ENCODE results near the gene KLF3. TPM values are rescaled to one million over a fixed set of nuclear protein-coding genes. Genes with fewer than 3 reads are reported as not detected.

Gene KLF3
- total RNA-seq: 10 to 100 TPM; 30.8 to 50.4 (median 40.4) TPM

DNA sequence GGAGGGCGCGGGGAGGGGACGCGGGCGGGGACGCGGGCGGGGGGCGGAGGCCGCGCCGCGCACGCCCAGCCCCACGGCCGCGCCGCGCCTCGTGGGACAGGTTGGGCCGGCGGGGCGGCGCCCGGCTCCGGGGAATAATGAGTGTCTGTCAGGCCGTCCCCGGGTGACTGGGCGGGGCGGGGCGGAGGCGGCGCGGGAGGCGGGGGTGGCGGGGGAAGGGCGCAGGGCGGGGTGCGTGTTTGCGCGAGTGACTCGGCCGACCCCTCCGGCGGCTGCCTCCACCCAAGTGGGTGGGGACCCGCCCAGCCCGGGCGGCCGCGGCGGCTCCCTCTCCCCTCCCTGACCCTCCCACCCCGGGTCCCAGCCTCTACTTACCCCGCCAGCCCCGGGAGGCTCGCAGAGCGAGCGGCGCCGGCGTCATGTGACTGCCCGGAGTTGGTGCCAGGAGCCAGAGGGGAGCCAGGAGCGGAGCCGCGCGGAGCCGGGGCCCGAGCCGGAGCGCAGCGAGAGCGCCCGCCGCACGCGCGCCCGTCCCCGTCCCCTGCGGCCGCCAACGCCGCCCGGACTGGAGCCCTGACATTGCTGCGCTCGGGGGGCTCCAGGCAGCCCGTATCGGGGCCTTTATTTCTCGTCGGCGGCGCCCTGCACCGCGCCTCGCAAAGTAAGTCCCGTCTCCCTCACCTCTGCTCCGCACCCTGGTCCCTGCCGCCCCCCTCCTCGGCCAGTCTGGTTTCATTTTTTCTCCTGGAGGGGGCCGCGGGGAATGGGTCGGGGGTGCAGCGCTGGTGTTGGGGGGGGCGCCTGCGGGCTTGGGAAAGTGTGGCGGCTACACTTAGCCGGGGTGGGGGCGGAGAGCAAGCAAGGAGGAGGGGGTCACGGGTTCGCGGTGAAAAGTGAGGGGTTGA, at the start of gene KLF3:
TSS of gene KLF3 (plus strand) at position 399 of the 905 bp plus-strand sequence. CDS start 16,427 bp downstream, outside the sequence.
- Histone ChIP-seq H3K9me3 (peaks cover 0 to 4% (median 0%) of the 10 kb centered on the region in 4 donors), H3K4me3 (peak within 1 kb of the TSS; percentile 94 to 99 (median 96)), H3K27me3 (no peaks in the 10 kb centered on the region), H3K36me3 (no peaks in the 10 kb centered on the region), H3K27ac (replicated peaks in 1 of 4) (peak within 1 kb of the TSS; percentile 99 to 100 (median 100)), H3K4me1 (peaks cover 41 to 54% (median 49%) of the 10 kb centered on the region in 4 donors)
- peak; percentile 98 for DNase-seq (ENCODE audit: extremely low spot score)
- intact Hi-C loops (cut with DNase I): loop anchor here (5.0 kb wide), 1 partner anchor 72 kb away; no protein-coding TSS in a partner anchor
- 0% methylated on average over 5 of the region's 110 CpGs for WGBS
- peak; percentile 75 to 91 for TF ChIP-seq POLR2AphosphoS5 (IDR thresholded peaks at IDR 0.05)
- TF ChIP-seq EP300 (IDR thresholded peaks at IDR 0.05): no peak
- TF ChIP-seq, protein P1, sequence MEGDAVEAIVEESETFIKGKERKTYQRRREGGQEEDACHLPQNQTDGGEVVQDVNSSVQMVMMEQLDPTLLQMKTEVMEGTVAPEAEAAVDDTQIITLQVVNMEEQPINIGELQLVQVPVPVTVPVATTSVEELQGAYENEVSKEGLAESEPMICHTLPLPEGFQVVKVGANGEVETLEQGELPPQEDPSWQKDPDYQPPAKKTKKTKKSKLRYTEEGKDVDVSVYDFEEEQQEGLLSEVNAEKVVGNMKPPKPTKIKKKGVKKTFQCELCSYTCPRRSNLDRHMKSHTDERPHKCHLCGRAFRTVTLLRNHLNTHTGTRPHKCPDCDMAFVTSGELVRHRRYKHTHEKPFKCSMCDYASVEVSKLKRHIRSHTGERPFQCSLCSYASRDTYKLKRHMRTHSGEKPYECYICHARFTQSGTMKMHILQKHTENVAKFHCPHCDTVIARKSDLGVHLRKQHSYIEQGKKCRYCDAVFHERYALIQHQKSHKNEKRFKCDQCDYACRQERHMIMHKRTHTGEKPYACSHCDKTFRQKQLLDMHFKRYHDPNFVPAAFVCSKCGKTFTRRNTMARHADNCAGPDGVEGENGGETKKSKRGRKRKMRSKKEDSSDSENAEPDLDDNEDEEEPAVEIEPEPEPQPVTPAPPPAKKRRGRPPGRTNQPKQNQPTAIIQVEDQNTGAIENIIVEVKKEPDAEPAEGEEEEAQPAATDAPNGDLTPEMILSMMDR (IDR thresholded peaks at IDR 0.05): no peak
- TF ChIP-seq POLR2A (IDR thresholded peaks at IDR 0.05; ENCODE audit: low read depth): peak; percentile 86

DNA sequence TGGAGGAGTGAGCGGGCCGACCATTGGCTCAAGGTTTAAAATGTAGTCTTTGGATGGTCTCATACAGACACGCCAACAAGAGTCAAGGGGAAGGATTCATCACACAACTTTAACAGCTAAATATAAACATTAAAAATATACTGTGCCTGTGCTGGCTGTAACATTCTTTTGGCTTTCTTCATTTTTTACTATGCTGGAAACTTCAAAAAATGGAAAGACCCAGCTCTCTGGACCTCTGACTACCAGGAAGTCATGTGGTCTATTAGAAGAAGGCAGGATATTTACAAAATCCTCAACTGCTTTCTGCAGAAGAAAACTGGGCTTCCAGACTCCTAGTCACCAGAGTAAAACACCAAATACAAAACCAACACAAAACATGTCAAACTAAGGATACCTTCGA, 49.8 kb upstream of the KLF3 start:
- TF ChIP-seq, protein P1 (IDR thresholded peaks at IDR 0.05): no peak
- TF ChIP-seq POLR2A (IDR thresholded peaks at IDR 0.05; ENCODE audit: low read depth): no peak
- no peak for TF ChIP-seq POLR2AphosphoS5 (IDR thresholded peaks at IDR 0.05)
- no peak for TF ChIP-seq EP300 (IDR thresholded peaks at IDR 0.05)
- peak; percentile 55 for DNase-seq (ENCODE audit: extremely low spot score)
- no peak overlapping the region for H3K4me3 ChIP-seq
- peak overlapping the region in 1 of 4 donors; percentile 2 for H3K27ac ChIP-seq (replicated peaks in 1 of 4)
- peaks cover 14 to 22% (median 20%) of the 10 kb centered on the region in 4 donors for H3K4me1 ChIP-seq
- no peaks in the 10 kb centered on the region for H3K36me3 ChIP-seq
- 83% methylated on average over 4 of the region's 4 CpGs for WGBS
- no peaks in the 10 kb centered on the region for H3K9me3 ChIP-seq
- intact Hi-C loops (cut with DNase I): no loop called here
- no peaks in the 10 kb centered on the region for H3K27me3 ChIP-seq

DNA sequence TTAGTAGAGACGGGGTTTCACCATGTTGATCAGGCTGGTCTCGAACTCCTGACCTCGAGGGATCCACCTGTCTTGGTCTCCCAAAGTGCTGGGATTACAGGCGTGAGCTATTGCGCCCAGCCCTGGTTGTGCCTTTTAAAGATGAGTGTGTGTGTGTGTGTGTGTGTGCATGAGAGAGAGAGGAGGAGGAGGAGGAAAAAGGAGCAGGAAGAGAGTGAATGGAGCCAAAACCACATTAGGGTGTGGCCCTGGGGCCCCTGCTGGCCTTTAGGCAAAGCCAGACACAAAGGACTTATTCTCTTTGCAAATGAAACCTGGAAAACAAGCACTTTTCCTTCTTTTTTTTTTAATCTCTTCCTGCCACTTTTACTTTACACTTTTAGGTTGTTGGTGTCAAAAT, 48.2 kb upstream of the KLF3 start:
- Histone ChIP-seq H3K36me3 (no peaks in the 10 kb centered on the region), H3K9me3 (no peaks in the 10 kb centered on the region), H3K4me3 (no peak overlapping the region), H3K4me1 (peaks cover 18 to 26% (median 26%) of the 10 kb centered on the region in 4 donors), H3K27me3 (no peaks in the 10 kb centered on the region), H3K27ac (replicated peaks in 1 of 4) (no peak overlapping the region)
- 89% methylated on average over 5 of the region's 5 CpGs for WGBS
- DNase-seq (ENCODE audit: extremely low spot score): peak; percentile 64
- no peak for TF ChIP-seq POLR2AphosphoS5 (IDR thresholded peaks at IDR 0.05)
- TF ChIP-seq, protein P1 (IDR thresholded peaks at IDR 0.05): no peak
- intact Hi-C loops (cut with DNase I): no loop called here

DNA sequence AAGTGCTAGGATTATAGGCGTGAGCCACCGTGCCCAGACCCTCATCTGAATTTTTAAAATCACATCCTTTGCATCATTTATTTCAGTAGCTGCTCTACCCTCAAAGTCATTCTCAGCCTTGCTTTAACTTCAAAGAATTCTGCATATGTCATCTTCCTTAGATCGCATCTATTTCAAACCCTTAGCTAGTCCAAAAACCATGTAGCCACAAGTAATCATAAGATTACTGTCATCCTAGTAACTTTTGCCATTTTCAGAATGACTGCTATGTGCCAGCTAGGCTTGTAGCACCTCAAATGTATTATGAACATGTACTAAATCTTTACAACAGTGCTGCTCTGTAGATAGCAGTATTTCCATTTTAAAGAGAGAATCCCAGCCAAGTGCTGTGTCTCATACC, 45.5 kb upstream of the KLF3 start:
- TF ChIP-seq POLR2A (IDR thresholded peaks at IDR 0.05; ENCODE audit: low read depth) (no peak), POLR2AphosphoS5 (IDR thresholded peaks at IDR 0.05) (no peak), EP300 (IDR thresholded peaks at IDR 0.05) (no peak)
- TF ChIP-seq, protein P1 (IDR thresholded peaks at IDR 0.05): no peak
- 91% methylated on average over 3 of the region's 3 CpGs for WGBS
- DNase-seq (ENCODE audit: extremely low spot score): no peak
- Histone ChIP-seq H3K4me1 (peaks cover 11 to 31% (median 20%) of the 10 kb centered on the region in 4 donors), H3K36me3 (no peaks in the 10 kb centered on the region), H3K4me3 (no peak overlapping the region), H3K27me3 (no peaks in the 10 kb centered on the region), H3K9me3 (no peaks in the 10 kb centered on the region), H3K27ac (replicated peaks in 1 of 4) (no peak overlapping the region)
- intact Hi-C loops (cut with DNase I): no loop called here
